K562 (cell line): ENCODE measurements around the gene TSR3. TPM values are rescaled to one million over a fixed set of nuclear protein-coding genes. Genes with fewer than 3 reads are reported as not detected.

Experiments used
- ARID2 ChIP-seq: fragments of 450-650 bp; IDR thresholded peaks from 2 replicates; pipeline ENCODE4 v1.6.1; 2017; ENCODE audit warnings: antibody characterized with exemption, mild to moderate bottlenecking
- SIN3B ChIP-seq: fragments of 450-650 bp; IDR thresholded peaks from 2 replicates; pipeline ENCODE4 v1.6.1; 2017; ENCODE audit warnings: low read depth, mild to moderate bottlenecking, moderate library complexity
- ZNF561 ChIP-seq: fragments of 450-650 bp; formaldehyde crosslinking; conservative IDR thresholded peaks from 2 replicates; pipeline ENCODE4 v1.4.0; 2020; ENCODE audit warnings: mild to moderate bottlenecking, moderate library complexity
- polyA plus RNA-seq, 8 experiments: library from polyadenylated mRNA; depleted of rRNA in 4 of 8; stranded (reverse) in 5 of 8; unstranded in 3 of 8; fragments of >200 nt; fragmentation: Nextera tagmentation in 2 of 8; fragmentation: Illumina TruSeq in 1 of 8; extraction: Ambion mirVana in 2 of 8; extraction: Trizol in 1 of 8; gene quantifications; 2 replicates each; pipeline versions ENCODE4 v1.2.1 to v1.2.3, GENCODE V29; 2011 to 2014; ENCODE audit warnings: inconsistent platforms in 1 of 8, missing spikeins in 1 of 8
- total RNA-seq, 7 experiments: library from RNA; depleted of rRNA in 6 of 7; stranded (reverse); fragments of >200 nt in 6 of 7; fragmentation: Illumina TruSeq in 2 of 7; extraction: Trizol in 2 of 7; gene quantifications; 2 replicates each; pipeline versions ENCODE4 v1.2.1 to v1.2.3, GENCODE V29; 2011 to 2021; ENCODE audit warnings: low replicate concordance in 1 of 7
- TF ChIP-seq, protein P1 (sequence below), 2 experiments: fragments of 450-650 bp; IDR thresholded peaks; 2 replicates each; pipeline ENCODE4 v1.6.1; 2016; ENCODE audit warnings: mild to moderate bottlenecking in 2 of 2, borderline replicate concordance in 1 of 2, low read depth in 1 of 2, moderate library complexity in 1 of 2
- TF ChIP-seq, protein P2 (sequence below): fragments of 250-450 bp; sonication (Bioruptor Pico); IDR thresholded peaks from 2 replicates; pipeline ENCODE4 v1.5.0; 2022; ENCODE audit warnings: mild to moderate bottlenecking

The TSR3 gene
- total and polyA plus RNA-seq, 9 of the 15 experiments (the other 6 are each of a cell fraction or from before 2014, with no cell fraction given): 1.5 to 74.8 (median 16.5) TPM

DNA sequence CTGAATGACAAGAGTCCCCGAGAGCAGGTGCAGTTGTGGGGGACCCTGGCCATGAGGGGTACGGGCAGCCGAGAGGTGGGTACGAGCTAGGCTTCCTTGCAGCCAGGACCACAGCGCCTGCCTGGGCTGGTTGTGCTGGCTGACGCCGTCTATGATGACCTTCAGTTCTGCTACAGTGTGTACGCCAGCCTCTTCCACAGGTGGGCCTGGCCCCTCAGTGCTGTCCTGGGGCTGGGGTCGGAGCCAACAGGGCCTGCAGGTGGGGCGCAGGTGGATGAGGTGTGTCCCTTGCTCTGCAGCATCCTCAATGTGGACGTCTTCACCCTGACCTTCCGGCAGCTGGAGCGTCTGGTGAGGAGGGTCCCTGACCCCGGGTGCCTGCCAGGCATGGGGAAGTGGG, 7.2 kb downstream of the TSR3 start (continued):
- TF ChIP-seq, protein P1, sequence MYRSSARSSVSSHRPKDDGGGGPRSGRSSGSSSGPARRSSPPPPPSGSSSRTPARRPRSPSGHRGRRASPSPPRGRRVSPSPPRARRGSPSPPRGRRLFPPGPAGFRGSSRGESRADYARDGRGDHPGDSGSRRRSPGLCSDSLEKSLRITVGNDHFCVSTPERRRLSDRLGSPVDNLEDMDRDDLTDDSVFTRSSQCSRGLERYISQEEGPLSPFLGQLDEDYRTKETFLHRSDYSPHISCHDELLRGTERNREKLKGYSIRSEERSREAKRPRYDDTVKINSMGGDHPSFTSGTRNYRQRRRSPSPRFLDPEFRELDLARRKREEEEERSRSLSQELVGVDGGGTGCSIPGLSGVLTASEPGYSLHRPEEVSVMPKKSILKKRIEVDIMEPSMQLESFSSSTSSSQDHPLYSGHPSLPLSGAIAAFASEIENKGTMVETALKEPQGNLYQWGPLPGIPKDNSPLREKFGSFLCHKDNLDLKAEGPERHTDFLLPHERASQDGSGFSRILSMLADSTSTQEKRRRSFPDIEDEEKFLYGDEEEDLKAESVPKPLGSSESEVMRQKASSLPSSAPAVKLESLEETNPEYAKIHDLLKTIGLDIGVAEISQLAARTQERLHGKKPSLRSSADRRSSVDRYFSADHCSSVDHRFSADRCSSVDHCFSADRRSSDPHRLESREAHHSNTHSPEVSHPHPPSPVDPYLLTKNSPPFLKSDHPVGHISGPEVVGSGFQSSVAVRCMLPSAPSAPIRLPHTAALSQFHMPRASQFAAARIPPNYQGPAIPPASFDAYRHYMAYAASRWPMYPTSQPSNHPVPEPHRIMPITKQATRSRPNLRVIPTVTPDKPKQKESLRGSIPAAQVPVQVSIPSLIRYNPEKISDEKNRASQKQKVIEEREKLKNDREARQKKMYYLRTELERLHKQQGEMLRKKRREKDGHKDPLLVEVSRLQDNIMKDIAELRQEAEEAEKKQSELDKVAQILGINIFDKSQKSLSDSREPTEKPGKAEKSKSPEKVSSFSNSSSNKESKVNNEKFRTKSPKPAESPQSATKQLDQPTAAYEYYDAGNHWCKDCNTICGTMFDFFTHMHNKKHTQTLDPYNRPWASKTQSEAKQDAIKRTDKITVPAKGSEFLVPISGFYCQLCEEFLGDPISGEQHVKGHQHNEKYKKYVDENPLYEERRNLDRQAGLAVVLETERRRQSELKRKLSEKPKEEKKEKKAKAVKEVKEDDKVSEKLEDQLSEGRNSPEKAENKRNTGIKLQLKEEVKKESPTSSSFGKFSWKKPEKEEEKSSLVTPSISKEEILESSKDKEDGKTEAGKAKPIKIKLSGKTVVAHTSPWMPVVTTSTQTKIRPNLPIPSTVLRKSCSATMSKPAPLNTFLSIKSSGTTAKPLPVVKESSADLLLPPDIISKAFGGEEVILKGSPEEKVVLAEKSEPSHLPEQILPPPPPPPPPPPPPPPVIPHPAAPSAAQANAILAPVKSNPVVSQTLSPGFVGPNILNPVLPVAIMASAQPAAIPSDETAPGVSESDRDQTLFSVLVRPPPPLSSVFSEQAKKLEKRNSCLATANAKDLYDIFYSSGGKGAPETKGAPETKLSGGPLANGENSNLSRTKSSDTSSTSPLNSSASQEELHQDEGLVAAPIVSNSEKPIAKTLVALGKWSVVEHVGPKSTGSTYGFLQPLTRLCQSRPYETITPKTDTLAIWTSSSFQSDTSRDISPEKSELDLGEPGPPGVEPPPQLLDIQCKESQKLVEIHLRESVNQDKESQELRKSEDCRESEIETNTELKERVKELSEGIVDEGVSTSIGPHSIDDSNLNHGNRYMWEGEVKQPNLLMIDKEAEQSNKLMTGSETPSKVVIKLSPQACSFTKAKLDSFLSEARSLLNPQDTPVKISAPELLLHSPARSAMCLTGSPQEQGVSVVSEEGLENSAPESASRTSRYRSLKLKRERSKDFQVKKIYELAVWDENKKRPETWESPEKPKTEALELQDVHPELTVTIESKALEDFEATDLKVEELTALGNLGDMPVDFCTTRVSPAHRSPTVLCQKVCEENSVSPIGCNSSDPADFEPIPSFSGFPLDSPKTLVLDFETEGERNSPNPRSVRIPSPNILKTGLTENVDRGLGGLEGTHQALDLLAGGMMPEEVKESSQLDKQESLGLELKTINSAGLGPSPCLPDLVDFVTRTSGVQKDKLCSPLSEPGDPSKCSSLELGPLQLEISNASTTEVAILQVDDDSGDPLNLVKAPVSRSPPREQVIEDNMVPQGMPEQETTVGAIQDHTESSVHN (IDR thresholded peaks at IDR 0.05; ENCODE audit: borderline replicate concordance in 1 of 2, low read depth in 1 of 2): no peak
- TF ChIP-seq, protein P2, sequence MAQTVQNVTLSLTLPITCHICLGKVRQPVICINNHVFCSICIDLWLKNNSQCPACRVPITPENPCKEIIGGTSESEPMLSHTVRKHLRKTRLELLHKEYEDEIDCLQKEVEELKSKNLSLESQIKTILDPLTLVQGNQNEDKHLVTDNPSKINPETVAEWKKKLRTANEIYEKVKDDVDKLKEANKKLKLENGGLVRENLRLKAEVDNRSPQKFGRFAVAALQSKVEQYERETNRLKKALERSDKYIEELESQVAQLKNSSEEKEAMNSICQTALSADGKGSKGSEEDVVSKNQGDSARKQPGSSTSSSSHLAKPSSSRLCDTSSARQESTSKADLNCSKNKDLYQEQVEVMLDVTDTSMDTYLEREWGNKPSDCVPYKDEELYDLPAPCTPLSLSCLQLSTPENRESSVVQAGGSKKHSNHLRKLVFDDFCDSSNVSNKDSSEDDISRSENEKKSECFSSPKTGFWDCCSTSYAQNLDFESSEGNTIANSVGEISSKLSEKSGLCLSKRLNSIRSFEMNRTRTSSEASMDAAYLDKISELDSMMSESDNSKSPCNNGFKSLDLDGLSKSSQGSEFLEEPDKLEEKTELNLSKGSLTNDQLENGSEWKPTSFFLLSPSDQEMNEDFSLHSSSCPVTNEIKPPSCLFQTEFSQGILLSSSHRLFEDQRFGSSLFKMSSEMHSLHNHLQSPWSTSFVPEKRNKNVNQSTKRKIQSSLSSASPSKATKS (CRISPR knock-in tag): no peak
- TF ChIP-seq ZNF561 (CRISPR knock-in tag): no peak
- no peak for TF ChIP-seq ARID2
- TF ChIP-seq SIN3B: no peak
